Measurements from ENCODE around the gene ECM1.

The ECM1 gene

DNA sequence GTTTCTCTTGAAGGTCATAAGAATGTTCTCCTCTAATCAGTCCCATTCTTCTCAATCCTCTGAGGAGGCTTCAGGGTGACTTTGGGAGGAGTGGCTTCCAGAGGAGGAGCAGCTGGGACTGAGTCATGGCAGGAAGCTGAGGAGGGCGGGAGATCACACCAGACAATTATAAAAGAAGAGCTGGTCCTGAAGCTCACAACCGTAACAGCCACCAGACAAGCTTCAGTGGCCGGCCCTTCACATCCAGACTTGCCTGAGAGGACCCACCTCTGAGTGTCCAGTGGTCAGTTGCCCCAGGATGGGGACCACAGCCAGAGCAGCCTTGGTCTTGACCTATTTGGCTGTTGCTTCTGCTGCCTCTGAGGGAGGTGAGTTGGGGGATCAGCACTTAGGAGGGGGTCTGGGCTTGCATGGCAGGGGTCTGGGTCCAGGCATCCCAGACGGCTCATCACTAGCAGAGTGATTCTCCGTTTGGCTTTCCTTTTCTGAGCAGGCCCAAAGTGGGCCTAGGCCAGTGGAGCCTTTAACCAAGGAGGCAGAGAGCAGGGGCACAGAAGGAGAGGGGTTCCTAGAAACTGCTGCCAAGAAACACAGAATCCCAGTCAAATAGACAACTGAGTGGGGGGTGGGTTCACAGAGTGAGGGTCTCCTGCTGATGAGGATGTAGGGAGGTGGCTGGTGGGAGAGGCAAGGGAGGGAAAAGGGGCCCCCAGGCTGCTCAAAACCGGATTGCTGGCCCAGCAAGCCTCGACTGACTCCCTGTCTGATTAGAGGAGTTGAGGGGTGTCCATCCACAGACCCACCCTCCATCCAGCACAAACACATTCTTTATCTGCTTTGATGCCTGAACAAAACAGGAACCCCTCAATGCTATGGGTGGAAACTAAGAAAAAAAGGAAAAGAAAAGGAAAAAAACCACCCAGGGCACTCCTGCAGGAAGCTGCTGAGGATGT lies at the start of gene ECM1:
ECM1 (plus strand) TSS at position 198 of the 953 bp plus-strand sequence; CDS start at position 299, 101 bp downstream.
- DNase-seq = peak; percentile 91

DNA sequence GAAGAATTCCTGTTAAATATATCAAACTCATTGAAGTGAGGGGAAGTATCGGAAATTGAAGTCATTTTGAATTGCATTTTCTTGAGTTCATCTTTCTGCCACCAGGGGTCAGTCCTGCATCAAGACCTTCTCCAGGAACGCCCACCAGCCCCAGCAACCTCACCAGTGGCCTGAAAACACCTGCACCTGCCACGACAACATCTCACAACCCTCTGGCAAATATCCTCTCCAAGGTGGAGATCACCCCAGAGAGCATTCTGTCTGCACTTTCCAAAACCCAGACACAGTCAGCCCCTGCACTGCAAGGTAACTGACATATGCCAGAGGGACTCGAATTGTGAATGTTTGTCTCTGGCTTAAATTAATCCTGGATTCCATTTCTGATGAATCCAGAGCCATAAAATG lies 43.5 kb upstream of the ECM1 start:
- DNase-seq = peak; percentile 54

DNA sequence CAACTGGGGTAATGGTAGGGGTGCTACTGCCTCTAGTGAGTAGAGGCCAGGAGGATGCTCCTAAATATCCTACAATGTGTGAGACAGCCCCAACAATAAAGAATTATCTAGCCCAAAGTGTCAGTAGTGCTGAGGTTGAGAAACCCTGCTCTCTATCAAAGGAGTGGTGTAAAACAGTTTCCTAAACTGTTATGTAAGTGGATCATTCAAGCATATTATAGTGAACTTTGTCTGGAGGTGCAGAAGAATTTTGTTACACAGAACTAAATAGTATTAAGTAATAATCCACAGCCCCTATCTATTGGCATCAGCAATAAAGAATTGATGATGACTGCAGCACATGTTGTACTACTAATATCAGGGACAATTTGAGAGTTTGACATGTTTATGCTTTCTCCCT lies 40.9 kb upstream of the ECM1 start:
- DNase-seq = no peak

DNA sequence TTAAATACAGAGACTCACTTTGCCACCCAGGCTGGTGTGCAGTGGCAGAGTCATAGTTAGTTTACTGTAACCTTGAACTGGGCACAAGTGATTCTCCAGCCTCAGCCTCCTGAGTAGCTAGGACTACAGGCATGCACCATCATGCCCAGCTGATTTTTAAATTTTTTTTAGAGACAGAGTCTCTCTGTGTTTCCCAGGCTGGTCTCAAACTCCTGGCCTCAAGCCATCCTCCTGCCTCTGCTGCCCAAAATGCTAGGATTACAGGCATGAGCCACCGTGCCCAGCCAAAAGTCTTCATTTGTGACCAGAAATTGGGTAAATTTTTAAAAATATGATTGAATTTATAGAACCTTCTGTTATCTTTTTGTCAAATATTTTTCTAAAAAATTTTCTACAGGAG lies 38.6 kb upstream of the ECM1 start:
- DNase-seq = no peak

DNA sequence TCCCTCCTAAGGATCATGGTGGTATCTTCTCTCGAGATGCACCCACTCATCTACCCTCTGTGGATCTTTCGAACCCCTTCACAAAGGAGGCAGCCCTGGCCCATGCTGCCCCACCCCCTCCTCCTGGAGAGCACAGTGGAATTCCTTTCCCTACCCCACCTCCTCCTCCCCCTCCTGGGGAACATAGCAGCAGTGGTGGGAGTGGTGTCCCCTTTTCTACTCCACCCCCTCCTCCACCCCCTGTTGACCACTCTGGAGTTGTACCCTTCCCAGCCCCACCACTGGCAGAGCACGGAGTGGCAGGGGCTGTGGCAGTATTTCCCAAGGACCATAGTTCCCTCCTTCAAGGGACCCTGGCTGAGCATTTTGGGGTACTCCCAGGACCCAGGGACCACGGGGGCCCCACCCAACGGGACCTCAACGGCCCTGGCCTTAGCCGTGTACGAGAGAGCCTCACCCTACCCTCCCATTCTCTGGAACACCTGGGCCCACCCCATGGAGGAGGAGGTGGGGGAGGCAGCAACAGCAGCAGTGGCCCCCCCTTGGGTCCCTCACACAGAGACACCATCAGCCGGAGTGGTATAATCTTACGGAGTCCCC lies 35.2 kb upstream of the ECM1 start:
- DNase-seq = no peak

DNA sequence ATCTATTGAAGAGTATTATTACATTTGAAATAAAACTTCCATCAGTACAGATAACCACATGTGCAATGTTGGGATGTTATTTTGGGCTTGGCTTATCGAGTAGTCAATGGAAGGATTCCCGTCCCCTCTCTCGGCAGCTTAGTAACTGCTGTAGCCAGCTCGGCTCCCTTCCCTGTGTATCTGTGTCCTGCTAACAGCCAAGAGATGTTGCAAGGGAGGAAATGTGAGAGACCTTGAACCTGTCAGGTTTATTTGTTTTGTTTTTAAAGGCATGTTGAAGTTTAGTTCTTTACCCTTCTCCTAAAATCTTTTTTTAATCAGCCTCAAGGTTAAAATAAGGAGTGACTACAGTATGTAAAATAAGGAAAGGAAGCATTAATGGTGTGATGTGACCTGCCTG lies 34.2 kb upstream of the ECM1 start:
- DNase-seq = no peak

DNA sequence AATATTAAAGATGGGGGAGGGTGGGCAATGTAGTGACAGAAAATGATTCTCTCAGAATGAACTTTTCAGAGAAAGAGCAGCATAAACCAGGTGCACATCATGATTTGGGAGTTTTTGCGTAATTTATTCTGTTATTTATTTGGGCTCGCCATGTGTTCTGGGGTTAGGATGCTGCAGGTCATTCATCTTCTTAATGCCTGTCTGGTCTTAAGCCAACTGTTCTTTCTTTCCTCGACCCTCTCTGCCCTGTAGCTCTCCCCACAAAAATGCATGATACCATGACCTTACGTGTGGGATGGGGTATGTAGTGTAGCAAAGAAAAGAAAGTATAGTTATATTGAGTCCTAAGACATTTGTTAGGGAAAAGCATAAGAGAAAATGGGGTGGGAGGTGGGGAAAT lies 33.0 kb upstream of the ECM1 start:
- DNase-seq = no peak

DNA sequence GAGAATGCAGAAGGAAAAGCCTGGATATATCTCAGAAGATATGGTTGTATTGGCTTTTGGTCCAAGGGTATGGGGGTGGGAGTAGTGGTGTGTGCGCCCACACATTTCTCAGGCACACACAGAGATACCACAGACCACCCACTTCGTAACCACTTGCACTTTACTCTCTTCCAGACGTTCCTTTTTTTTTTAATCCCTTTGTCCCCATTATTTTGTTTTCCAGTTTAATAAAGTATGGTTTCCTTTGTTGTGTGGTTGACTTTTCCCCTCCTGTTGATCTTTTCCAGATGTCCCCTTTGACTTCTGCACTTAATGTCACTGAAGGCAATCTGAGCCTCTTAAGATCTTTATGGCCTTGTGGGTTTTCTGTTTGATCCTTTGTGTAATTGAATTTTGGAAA lies 31.2 kb upstream of the ECM1 start:
- DNase-seq = no peak

DNA sequence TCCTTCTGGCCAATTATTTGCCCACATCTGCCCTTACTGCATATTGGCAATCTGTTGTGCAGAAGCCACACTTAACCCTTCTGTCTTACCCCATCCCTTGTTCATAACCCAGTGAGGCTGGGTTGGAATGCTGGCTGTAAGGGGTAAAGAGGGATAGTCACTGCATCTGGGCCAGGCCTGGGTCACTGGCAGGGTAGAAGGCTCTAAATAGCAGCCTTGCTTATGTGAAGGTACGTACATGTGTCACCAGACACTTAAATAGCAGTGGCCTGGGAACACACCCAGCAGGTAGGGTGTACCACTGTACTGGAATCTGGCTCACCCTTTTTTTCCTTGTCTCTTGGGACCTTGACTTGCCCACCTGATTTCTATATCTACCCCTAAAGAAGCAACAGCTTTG lies 30.6 kb upstream of the ECM1 start:
- DNase-seq = peak; percentile 13

DNA sequence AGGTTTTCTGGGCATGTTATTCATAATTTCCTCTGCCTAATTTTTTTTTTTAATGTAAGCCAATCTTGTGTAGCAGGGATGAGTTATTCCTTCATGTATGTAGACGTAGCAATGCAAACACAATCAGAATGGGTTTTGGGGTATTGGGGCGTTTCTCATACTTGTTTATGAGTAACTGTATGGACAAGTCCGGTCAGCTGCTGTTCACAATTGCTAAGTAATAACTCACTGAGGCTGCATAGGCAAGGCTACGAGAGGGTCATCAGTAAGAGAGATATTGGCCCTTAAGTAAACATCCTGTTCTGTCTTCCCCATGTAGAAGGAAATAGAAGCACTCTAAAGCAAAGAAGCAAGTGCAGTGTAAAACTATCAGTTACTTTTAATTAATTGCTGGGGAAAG lies 30.2 kb upstream of the ECM1 start:
- DNase-seq = peak; percentile 79

DNA sequence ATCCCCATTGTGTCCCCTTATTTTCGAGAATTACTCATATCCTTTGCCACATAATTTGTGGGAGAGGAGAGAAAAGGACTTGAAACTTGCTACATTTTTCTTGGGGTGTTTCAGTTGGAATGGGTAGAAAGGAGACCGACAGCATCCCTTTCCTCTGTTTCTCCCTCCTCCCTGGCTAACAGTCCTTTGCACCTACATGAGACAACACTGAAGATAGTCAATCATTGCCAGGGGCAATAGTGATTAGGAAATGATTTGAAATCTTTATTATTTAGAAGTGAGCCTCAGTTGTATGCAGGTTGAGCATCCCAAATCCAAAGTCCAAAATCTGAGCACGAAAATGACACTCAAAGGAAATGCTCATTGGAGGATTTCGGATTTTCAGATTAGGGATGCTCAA lies 28.5 kb upstream of the ECM1 start:
- DNase-seq = no peak

DNA sequence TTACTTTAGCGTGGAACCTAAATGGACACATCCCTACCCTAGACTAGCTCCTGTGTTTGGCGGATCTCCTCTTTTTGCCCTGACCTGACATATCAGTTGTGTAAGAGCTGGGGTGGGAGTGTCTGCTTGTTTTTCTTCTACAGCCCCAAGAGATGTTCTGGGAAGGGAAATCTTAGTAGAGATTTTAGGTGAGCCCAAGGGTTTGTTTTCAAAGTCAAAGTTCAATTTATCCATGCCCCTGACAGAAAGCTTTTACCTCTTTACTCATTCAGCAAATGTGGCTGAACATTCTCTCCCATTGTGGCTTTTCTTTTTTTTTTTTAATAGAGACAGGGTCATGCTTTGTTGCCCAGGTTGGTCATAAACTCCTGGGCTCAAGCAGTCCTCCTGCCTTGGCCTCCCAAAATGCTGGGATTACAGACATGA lies 28.0 kb upstream of the ECM1 start:
- DNase-seq = no peak

DNA sequence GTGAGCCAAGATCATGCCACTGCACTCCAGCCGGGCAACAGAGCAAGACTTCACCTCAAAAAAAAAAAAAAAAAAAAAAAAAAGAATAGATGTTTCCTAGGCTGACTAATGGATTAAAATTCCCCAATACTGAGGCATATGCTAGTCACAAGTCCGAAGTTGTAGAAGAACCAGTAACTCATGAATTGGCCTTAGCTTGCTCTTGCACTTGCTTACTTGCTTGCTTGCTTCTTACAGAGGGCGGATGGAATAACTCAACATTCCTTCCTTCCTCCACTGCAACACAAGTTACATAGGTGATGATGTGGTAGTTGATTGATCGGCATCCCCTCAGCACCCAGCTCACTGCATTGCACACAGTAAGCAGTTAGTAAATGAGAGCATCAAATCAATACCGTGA lies 23.5 kb upstream of the ECM1 start:
- peak; percentile 55 for DNase-seq

DNA sequence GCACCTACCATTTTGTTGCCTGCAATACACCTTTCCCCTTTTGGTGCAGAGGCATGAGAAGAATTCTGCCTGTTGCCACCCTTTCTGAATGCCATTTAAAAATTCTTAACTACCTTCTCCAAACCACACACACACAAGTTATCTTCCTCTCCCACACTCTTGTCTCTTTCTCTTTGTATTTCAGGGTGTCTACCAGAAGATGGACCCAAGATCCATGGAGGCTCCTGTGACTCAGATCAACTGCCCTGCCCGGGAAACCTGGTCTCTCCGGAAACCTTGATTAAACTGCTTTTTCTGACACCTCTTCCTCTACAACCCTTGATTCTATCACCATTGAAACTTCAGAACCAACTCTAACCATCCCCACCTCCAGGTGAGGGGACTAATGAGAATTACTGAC lies 23.0 kb upstream of the ECM1 start:
- DNase-seq = peak; percentile 49

DNA sequence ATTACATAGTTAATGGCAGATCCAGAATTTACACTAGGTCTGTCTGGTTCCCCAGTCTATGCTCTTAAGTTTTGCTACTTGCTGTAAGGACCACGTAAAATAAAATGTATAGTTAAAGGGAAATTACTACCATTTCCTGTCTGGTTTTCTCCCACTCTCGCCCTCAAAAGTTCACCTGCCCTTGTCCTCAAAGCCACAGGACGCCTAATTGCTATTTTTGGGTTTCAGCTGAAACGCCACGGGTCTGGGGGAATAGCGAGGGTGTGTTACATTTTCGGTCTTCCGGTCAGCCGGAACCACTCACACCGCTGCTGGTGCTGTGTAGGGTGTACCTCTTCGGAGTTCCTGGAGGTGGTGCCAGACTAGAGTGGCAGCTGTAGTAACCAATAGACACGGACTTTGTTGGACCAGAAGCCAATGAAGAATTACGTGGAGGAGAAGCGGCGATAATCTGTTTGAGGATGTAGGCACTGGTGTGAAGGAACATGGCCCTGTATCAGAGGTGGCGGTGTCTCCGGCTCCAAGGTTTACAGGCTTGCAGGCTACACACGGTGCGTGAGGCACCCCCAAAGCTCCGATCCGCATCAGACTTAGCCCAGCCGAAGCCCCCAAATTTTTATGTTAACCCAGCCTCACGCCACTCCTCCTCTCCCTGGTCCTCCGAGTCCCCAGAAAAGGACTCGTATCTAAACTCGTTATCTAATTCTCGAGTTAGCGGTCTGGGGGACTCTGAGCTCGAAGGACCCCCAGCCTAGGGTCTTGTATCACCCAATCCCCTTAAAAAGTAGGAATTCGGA lies 20.7 kb upstream of the ECM1 start, which contains the start of gene TARS2:
TARS2 (plus strand) TSS at position 454 of the 797 bp plus-strand sequence; CDS start at position 486, 32 bp downstream.
- peak; percentile 99 for DNase-seq

DNA sequence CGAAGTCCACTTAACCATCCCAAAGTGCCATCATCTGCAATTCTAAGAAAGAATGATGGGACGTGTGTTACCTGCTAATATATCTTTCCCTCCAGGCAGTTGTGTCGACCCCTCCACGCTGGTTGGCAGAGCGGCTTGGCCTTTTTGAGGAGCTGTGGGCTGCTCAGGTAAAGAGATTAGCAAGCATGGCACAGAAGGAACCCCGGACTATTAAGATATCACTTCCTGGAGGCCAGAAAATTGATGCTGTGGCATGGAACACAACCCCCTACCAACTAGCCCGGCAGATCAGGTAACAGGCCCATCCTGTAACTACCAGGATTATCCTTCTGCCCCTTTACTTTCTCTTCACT lies 20.2 kb upstream of the ECM1 start:
- DNase-seq = no peak

DNA sequence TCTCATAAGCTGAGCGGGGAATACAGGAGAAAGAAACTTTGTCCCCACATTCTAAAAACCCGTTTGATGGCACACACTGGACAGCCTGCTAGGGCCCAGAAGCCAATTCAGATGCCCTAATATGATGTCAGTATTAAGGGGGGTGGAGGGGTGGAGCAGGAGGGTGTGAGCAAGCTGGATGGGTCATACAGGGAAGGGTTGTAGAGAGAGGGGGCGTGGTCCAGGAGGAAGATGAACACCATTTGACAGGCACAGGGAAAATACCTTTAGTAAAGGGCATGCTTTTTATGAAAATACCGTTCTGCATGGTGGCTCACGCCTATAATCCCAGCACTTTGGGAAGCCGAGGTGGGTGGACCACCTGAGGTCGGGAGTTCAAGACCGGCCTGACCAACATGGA lies 14.7 kb upstream of the ECM1 start:
- no peak for DNase-seq

DNA sequence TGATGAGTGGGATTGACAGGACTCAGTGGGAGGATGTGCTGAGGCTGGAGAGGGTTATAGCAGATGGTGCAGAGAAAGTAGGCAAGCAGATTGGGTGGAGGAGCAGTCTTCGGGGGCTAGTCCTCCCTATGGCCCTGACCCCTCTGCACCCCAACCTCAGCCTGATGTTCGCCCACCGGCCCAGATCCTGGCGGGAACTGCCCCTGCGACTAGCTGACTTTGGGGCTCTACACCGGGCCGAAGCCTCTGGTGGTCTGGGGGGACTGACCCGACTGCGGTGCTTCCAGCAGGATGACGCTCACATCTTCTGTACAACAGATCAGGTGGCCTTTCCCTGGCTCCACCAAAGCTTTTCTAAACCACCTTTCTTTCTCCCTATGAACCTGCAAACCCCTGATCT lies 9.6 kb upstream of the ECM1 start:
- DNase-seq = no peak

DNA sequence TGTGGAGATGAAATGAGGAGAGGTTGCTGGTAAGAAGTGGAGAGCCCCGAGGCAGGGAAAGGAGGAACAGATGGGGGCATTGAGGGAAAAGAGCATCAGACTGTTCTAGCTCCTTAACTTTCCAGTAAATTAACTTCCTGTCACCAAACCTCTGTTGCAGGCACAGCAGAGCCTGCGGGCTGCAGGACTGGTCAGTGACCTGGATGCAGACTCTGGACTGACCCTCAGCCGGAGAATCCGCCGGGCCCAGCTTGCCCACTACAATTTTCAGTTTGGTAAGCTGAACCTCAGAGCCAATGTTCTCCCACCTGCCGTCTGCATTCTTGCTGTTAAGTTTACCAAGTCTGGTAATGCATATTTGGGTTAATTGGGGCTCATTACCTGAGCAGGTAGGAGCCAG lies 2.5 kb upstream of the ECM1 start:
- no peak for DNase-seq

DNA sequence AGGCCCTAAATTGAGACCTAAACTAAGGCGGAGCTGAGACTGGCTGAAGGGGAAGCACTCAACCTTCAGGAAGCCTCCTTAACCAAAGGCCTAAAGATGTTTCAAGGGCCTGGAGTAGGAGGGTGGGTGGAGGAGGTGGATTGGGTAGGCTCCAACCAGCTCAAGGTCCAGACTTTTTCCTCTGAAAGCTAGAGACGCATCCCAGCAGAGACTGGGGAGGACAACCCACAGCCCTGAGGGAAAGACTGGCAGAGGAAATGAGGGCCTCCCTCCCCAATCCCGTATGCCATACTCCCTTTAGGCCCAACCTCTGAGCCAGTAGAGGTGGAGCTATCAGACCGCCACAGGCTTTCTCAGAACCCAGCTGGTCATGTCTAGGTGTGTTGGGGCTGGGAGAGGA lies 1.1 kb downstream of the ECM1 start:
- no peak for DNase-seq

DNA sequence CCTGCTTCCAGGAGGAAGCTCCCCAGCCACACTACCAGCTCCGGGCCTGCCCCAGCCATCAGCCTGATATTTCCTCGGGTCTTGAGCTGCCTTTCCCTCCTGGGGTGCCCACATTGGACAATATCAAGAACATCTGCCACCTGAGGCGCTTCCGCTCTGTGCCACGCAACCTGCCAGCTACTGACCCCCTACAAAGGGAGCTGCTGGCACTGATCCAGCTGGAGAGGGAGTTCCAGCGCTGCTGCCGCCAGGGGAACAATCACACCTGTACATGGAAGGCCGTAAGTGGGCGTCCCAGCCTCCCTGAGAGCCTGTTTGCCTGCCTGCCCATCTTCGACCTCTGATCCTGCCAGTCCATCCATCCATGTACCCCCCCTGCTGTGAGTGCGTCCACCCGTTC lies 3.6 kb downstream of the ECM1 start:
- no peak for DNase-seq

DNA sequence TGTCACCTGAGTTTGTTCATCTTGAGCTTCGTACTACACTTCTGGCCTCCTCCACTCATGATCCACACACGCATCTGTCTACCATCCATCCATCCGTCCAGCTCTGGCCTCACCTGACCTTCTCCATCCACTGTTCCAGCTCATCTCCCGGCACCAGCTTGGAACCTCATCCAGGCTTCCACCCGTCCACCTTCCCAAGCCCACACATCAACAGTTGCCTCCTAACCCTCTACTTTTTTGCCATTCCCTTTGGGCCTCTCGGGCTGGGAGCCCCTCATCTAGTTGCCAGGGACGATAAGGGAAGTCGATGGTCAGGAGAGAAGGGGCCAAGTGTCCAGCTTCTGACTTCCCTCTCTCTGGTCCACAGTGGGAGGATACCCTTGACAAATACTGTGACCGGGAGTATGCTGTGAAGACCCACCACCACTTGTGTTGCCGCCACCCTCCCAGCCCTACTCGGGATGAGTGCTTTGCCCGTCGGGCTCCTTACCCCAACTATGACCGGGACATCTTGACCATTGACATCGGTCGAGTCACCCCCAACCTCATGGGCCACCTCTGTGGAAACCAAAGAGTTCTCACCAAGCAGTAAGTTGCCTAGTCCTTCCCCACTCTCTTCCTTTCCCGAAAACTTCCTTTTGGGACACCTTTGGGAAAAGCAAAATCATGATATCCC lies 4.2 kb downstream of the ECM1 start:
- no peak for DNase-seq

DNA sequence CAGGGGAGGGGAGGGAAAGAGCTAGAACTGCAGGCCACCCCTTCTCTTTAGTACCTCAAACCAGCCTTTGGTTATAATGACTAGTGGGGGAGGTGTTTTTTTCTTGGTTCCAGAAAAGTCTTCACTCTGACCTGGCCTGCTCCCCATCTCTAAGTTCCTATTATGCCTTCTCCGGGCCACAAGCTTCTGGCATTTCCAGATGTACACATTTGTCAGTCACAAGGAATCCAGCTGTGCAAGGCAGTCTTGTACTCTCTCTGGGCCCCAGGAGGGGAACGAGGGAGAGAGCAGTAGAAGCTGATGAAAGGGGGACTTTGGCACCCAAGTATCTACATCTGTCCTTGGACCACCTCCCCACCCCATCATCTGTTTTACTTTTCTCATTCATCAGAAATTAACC lies 4.9 kb downstream of the ECM1 start:
- no peak for DNase-seq
